A673 (cell line): ENCODE measurements around the gene COA6. TPM values are rescaled to one million over a fixed set of nuclear protein-coding genes. Genes with fewer than 3 reads are reported as not detected.

Source experiments
- BruUV-seq: library from RNA; stranded (reverse); fragments of 400-500 nt; replicated peaks from 2 replicates; lab custom pipeline; 2021; lab: Mats Ljungman, UMichigan
- CTCF ChIA-PET: fragments of 300-600 bp; sonication (Branson Sonifier 250); formaldehyde crosslinking; loops from one replicate; lab custom pipeline; 2022; ENCODE audit warnings: antibody characterized with exemption; lab: Charles Lee
- POLR2A ChIA-PET: fragments of 300-600 bp; sonication (Branson Sonifier 250); formaldehyde crosslinking; loops from one replicate; lab custom pipeline; 2022; ENCODE audit warnings: antibody characterized with exemption; ENCODE audit not compliant: low non-redundant PET; lab: Charles Lee
- DNase-seq: peaks from one replicate; pipeline ENCODE4 v3.0.0-alpha.2; 2015; ENCODE audit warnings: low spot score
- H3K27ac ChIP-seq: fragments of 200-600 bp; sonication (generic); 2 replicates; pipeline ENCODE4 v1.5.1; 2016; ENCODE audit warnings: mixed run types, low read depth, mild to moderate bottlenecking, mixed read lengths, antibody characterized with exemption, low read length; ENCODE audit not compliant: poor library complexity, severe bottlenecking
- H3K27me3 ChIP-seq: fragments of 200-600 bp; sonication (generic); replicated peaks from 2 replicates; pipeline ENCODE4 v1.6.1; 2017; ENCODE audit warnings: mixed run types, low read depth, mild to moderate bottlenecking, mixed read lengths, antibody characterized with exemption, low read length; ENCODE audit not compliant: insufficient read depth, poor library complexity
- H3K36me3 ChIP-seq: fragments of 200-600 bp; sonication (generic); 2 replicates; pipeline ENCODE4 v1.6.1; 2016; ENCODE audit warnings: mixed run types, mild to moderate bottlenecking, mixed read lengths, antibody characterized with exemption, low read length; ENCODE audit not compliant: insufficient read depth, poor library complexity, severe bottlenecking
- H3K4me1 ChIP-seq: fragments of 200-600 bp; sonication (generic); 2 replicates; pipeline ENCODE4 v1.6.1; 2017; ENCODE audit warnings: mixed run types, mild to moderate bottlenecking, mixed read lengths, antibody characterized with exemption, low read length; ENCODE audit not compliant: insufficient read depth, poor library complexity, severe bottlenecking
- H3K4me3 ChIP-seq: fragments of 200-600 bp; sonication (generic); 2 replicates; pipeline ENCODE4 v1.5.1; 2016; ENCODE audit warnings: low read depth, mixed run types, mild to moderate bottlenecking, mixed read lengths, low read length; ENCODE audit not compliant: poor library complexity, severe bottlenecking
- H3K9me3 ChIP-seq: fragments of 200-600 bp; sonication (generic); 2 replicates; pipeline ENCODE4 v1.6.1; 2016; ENCODE audit warnings: mixed run types, low read depth, mild to moderate bottlenecking, mixed read lengths, antibody characterized with exemption, low read length; ENCODE audit not compliant: poor library complexity, severe bottlenecking
- CTCF ChIP-seq: fragments of 300-800, 200-600 bp; sonication (generic); conservative IDR thresholded peaks from 2 replicates; pipeline ENCODE4 v1.5.1; 2017; ENCODE audit warnings: low read depth, mild to moderate bottlenecking, antibody characterized with exemption, low read length, moderate library complexity, mixed read lengths
- EZH2 ChIP-seq: fragments of 200-600 bp; sonication (generic); IDR thresholded peaks from 2 replicates; pipeline ENCODE4 v1.6.1; 2017; ENCODE audit warnings: borderline replicate concordance, low read depth, mild to moderate bottlenecking, mixed read lengths, antibody characterized with exemption, low read length; ENCODE audit not compliant: poor library complexity, severe bottlenecking
- intact Hi-C: fragments of 100-400 bp; cut with micrococcal nuclease; formaldehyde crosslinking; loops from one replicate; pipeline ENCODE4 v1.10.0; 2022; ENCODE audit not compliant: unreplicated experiment
- total RNA-seq: library from RNA; stranded (reverse); gene quantifications from 2 replicates; pipeline ENCODE4 v1.2.3, GENCODE V29; 2021

Gene COA6
- total RNA-seq, 1 experiment from 2014 or later = 88.4 TPM

DNA sequence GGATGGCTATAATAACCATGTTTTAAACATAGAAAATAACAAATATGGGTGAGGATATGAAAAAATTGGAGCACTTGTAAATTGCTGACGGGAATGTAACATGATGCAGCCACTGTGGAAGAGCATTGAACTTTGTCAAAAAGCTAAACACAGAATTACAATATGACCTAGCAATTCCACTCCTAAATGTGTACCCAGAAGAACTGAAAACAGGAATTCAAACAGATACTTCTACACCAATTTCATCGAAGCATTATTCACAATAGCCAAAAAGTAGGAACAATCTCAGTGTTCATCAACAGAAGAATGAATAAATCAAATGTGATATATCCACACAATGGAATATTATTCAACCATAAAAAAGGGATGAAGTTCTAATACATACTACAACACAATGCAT is 32.7 kb upstream of the COA6 start:
- Histone ChIP-seq H3K9me3 (peaks cover 41% of the 10 kb centered on the region), H3K4me3 (no peak overlapping the region), H3K27ac (no peak overlapping the region), H3K4me1 (no peaks in the 10 kb centered on the region), H3K36me3 (no peaks in the 10 kb centered on the region), H3K27me3 (no peaks in the 10 kb centered on the region)
- BruUV-seq = no TSS peak
- DNase-seq = no peak
- intact Hi-C loops = no loop called here
- ChIA-PET CTCF (no interaction called here), POLR2A (no interaction called here)
- no peak for TF ChIP-seq CTCF
- no peak for TF ChIP-seq EZH2

DNA sequence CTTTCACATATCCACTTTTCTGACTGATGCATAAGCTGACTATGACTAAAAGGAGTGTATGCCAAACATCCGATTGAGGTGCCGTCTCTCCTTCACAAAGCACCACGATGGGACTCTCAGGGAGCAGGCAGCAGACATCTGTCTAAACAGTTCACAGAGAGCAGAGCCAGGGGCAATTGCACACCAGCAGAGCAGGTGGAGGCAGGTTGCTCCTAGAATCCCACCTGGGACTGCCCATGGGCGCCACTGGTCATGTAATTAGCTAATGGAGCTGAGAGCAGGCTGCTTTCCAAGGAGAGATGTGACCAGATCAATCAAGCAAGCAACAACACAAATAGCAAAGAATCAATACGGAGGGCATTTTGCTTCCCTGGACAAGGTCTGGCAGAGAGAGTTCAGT is 30.5 kb upstream of the COA6 start:
- no TSS peak for BruUV-seq
- no peak for DNase-seq
- intact Hi-C loops = no loop called here
- no peaks in the 10 kb centered on the region for H3K36me3 ChIP-seq
- H3K27me3 ChIP-seq = no peaks in the 10 kb centered on the region
- no peaks in the 10 kb centered on the region for H3K4me1 ChIP-seq
- no peak overlapping the region for H3K27ac ChIP-seq
- ChIA-PET CTCF (no interaction called here), POLR2A (no interaction called here)
- peaks cover 22% of the 10 kb centered on the region for H3K9me3 ChIP-seq
- TF ChIP-seq CTCF = no peak
- no peak for TF ChIP-seq EZH2
- H3K4me3 ChIP-seq = no peak overlapping the region

GRCh38 chr1:234345237-234345636 is 28.0 kb upstream of the COA6 start:
- Histone ChIP-seq H3K27me3 (no peaks in the 10 kb centered on the region), H3K4me1 (no peaks in the 10 kb centered on the region), H3K27ac (no peak overlapping the region), H3K4me3 (no peak overlapping the region), H3K36me3 (no peaks in the 10 kb centered on the region), H3K9me3 (peaks cover 3% of the 10 kb centered on the region)
- TF ChIP-seq CTCF (no peak), EZH2 (no peak)
- ChIA-PET CTCF (no interaction called here), POLR2A (no interaction called here)
- BruUV-seq = no TSS peak
- intact Hi-C loops = no loop called here
- DNase-seq = no peak
